GM19468 (cell line): ENCODE measurements around the gene BRD3OS.

ENCODE experiments used
- ATAC-seq: cut with Tn5 transposase; IDR thresholded peaks from one replicate; pipeline ENCODE4 v1.9.1; 2021; ENCODE audit warnings: mild to moderate bottlenecking, moderate library complexity, moderate number of reproducible peaks; ENCODE audit not compliant: unreplicated experiment; ENCODE audit errors: extremely low read depth

Gene BRD3OS

DNA sequence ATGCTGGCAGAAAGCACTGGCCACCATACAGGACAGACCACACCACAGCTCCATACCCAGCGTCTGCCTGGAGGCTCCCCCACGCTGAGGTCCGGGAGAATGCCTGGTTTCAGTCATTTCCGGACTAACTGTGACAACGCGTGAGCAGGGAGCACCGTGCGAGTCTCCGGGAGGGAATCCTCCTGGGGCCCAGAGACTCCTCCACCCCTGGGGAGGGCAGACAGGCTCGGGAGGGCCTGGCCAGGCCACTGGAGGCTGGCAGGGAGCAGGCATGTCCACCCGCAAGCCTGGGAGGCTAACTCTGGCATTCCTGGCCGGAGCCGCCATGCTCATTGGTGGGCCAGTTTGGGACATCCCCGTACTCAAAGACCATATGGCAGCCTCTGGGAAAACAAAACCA, 6.5 kb downstream of the BRD3OS start:
- ATAC-seq, result no peak

DNA sequence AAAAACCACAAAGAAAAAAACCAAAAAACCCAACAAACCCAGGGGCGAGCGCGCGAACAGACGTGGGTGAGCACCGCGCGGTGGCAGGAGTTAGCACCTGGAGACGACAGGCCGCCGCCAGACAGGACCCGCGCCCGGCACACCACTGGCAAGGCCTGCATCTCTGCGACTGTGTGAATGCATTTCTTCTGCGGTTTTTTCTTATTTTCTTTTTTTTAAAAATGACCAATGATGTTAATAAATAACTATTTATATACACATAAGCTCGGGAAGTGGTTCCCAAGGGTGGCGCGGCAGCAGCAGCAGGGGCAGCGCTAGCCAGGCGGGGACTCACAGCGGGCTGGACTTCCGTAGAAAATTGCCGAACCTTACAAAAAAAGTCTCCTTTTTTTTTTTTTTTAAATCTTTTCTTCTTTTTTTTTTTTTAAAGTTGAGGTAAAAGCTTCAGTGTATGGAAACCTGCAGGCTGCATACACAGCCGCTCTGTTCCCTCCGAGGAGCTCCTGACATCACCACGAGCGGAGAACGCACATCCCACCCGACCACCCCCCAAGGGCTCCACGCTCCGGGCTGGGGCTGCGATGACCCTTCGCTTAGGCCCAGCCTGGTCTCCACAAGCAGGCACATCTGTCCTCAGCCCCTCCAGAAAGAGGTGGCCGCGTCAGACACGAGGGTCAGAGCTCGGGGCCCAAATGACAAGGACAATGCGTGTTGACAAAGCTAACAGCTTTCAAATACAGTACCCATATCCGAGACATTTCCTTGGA, 7.4 kb downstream of the BRD3OS start:
- no peak for ATAC-seq

DNA sequence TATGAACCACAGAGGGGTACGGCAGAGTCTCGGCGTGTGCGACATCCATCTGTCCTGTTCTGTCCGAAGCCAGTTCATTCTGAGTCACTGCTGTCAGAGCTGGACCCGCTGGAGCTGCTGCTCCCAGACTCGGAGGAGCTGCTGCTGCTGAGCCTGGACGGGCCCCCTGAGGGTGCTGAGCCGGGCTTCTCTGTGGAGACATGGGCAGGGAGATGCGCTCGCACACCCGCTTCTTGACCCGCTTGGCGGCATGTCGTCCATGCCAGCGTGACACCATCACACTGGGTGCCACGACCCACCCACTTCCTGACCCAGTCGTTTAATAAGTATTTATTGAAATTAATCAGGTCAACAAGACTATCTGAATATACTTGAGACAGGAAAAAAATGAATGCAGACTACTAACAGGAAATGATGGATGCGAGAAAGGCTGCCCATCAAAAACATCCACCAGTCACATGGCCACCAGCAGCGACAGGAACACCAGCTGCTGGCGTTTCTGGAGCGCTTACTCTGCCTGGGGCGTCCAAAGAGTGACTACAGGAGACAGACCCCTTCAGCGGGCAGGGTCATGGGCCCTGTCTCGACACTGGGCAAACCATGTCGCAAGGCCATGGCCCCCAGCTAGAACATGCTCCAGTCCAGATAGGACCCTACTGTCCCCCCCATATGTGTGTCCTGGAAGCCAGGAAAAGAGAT, 8.4 kb downstream of the BRD3OS start:
- no peak for ATAC-seq

DNA sequence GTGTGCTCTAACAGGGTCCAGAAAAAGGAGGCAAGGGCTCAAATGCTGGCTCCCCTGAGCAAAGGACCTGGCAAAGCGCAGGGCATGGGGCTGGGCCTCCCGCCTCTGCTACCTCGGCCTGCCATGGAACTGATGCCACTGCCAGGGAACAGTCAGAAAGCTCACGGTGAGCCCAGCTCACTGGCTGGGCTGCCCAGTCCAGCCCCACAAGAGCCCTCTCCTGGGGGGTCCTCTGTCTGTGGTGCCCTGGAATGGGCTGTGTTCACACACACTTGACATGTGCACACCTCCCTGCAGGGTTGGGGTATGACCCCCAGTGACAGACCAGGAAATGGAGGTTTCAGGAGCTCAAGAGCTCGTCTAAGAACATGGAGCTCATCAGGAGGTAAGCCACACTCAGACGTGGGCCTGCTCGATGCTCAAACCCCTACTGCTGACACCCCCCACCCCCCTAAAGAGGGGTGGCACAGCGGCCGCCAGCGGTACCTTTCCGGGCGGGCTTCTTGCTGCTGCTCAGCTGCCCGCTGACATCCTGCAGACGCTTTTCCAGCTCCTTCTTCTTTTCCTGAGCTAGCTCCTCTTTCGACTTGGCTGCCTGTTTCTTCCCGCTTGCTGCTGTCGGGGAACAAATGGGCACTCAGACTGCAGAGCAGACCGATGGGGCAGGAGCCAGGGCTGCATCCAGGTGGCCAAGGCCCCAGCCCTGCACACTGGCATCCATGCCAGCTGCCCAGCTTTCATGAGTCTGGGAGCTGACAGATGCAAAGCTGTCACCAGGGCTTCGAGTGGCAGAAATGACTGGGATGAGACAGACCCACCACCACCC, 9.1 kb downstream of the BRD3OS start:
- no peak for ATAC-seq

DNA sequence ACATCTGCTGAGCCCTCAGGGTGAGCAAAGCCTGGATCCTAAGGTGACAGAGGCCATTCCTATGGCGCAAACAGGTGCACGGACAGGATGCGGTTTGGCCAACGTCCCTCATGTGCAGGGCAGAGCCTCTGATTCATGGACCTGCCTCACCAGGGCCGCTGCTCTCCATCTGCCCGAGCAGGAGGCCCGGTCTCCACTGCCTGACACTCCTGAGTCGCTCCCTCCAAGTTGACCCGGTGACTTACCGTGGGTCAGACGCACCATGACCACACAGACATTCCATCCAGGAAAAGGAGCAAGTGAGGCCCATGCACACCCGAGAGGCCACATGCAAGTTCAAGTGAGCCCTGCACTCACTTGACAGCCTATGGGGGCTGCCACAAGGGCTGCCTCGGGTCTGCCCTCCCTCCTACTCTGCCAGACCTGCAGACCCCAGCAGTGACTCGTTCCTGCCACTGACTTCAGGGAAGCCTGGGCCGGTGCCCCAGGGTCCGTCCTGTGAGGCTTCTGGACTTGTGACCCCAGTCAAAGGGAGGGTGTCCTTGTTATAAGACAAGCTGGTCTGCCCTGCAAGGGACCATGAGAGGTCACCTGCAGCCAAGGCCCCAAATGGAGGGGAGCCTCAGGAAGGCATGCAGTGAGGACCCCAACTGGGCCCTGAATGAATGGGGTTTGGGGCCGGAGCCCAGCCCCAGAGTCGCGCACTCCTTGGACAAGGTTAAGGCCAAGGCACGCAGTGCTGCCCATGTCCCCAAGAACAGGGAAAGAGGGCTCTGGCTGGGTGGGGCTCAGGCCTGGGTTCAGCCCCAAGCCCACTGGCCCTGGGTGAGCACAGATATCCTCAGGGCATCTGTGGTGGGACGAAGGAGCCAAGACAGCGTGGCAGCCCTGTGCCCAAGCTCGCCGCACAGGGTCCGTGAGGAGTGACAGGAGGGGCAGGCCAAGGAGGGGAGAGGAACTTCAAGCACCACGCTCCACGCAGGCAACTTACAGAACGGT, 10.1 kb downstream of the BRD3OS start:
- no peak for ATAC-seq

DNA sequence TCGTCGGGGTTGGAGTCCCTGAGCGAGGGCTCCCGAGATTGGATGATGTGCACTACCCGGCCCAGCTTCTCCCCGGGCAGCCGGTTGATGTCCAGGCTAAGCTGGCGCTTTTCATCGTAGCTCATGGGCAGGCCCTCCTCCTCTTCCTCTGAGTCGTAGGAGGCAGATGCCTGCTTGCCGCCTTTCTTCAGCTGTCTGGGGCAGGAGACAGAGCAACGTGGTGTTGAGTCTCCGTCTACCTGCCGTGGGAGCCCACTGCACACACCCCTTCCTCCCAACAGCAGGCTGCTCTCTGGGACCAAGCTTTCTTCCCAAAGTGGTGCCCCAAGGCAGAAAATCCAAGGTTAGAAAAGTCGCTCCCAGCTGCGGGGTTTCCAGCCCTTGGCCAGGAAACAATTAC, 10.8 kb downstream of the BRD3OS start:
- no peak for ATAC-seq

DNA sequence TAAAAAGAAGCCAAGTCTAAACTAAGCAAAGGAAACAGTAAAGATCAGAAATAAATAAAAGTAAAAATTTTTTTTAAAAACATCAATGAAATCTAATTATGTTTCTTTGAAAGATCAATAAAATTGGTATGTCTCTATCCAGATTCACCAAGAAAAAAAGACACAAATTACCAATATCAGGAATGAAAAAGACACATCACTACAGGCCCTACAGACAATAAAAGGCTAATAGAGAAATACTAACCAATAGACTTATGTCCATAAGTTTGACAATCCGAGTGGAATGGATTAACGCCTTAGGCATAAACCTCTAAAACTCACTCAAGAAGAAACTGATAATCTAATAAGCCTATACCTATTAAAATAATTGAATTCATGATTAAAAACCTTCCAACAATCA, 12.4 kb downstream of the BRD3OS start:
- no peak for ATAC-seq

DNA sequence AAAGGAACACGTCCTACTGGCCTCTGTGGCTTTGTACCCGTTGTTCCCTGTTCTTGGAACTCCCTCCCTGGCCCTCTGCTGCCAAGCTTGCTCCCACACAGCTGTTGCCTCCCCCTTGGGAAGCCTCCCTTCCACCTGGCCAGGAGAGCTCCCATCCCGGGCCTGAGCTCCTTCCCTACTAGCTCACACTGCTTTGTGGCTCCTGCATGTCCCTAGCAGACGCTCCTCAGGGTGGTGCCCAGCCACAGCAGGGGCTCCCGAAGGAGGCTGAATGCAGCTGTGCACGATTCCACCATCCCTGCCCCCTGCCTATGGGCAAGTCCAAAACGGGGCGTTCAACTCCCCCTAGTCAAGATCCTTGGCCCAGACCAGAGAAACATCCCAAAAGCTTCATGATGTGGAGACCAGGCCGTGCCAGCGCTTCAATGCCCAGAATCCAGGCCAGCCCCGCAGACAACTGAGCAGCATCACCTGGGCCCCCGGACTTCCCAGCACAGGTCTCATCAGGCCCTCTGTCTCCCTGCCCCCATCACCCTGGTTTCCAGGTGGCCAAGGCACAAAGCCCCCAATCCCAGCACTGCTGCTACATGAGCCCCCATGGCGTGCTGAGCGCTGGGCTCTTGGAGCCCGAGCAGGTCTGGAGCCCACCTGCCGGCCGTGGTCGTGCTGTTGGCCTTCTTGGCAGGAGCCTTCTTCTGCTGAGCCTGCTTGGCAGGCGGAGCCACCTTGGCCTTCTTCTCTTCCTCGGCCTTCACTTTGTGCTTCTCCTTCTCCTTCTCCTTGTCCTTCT, 14.3 kb downstream of the BRD3OS start:
- ATAC-seq, result no peak

DNA sequence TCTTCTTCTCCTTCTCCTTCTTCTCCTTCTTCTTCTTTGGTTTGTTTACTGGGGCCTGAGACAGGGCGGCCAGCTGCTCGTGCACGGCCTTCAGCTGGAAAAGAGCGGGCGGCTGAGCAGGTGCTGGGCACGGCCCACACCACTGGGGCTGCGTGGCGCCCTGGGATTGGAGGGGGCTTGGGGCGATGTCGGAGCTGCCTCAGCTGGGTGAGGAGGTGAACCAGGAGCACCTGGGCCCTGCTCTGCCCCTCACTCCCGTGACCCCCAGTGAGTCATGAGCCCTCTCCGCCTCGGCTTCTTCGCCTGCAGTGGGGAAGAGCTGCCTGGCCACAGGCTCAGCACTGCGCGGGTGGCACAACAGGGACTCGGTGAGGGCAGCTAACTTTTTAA, 14.9 kb downstream of the BRD3OS start:
- ATAC-seq, result no peak

DNA sequence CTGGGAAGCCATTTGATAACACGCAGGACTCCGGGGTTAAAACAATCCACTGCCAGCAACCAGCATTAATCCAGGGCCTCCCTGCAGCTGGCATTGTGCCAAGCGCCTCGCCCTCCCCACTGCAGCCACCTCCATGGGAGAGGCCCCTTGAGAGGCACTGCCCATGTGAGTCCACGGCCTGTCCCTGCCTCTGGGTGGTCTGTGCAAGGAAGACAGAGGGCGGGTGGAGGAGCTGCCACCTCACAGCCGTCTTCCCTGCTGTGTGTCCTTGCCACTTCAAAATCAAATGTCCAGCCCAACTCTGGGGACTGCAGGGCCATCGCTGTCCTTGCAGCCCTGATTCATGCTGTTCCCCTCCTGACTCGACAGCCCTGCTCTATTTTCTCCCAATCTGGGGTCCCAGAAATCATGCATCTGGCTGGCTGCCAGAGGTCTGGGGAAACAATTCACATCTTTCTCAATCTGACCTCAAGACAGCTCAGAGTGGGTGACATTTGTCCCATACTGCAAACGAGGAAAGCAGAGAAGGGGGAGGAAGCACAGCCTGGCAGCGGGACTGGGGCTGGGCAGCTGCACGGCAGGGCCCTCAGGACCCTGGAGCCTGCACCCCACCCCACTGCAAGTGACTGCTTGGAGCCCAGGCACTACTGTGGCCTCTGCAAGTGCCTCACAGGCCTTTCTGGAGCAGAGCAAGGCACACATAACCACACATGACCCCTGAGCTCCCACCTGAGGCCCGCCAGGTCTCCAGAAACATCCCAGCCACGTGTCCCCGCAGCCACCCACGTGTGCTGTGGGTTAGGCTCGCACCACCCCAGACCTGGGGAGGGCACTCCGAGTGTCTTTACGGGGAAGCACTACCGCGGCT, 15.7 kb downstream of the BRD3OS start:
- ATAC-seq, result no peak

DNA sequence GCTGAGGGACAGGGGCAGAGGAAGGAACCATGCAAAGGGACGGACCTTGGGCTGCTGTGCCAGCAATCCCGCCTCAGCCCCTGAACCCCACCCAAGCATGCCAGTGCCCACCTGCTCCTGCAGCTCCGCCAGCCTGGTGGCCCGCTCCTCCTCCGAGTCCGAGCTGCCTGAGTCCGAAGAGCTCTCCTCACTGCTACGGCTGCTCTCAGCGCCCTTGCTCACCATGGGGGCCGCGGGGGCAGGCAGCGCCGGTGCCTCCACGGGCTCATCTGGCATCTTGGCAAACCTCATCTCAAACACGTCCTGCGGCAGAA, 16.3 kb downstream of the BRD3OS start:
- no peak for ATAC-seq

DNA sequence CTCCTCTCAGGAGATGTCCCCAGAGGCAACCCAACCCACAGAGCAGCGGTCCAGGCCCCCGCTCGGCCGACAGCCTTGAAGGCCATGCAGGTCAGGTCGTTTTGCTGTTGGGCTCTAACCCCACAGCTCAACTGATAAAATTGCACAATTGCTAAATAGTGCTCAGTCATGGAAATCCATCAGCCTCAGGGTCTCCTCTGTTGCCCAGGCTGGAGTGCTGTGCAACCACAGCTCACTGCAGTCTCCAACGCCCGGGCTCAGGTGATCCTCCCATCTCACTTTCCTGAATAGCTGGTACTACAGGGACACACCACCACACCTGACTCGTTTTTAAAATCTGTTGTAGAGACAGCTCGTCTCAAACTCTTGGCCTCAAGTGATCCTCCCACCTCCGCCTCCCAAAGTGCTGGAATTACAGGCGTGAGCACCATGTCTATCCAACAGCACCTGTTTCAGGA, 18.3 kb downstream of the BRD3OS start:
- ATAC-seq, result no peak

DNA sequence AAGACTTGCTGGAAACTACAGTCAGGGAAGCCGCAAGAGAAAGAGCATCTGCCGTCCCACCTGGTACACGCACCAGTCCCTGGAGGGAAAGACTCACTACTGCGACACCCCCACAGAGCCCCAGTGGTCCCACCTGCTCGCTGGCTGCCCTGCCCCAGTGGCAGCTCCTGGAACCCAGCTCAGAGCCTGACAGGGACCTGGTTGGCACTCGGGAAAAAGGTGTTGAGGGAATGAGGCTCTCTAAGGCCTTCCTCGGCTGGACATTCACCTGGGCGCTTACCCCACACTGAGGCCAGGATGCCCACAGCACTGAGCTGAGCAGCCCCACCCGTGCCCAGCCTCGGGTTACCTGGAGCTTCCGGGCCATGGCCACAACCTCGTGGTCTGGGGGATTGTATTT, 19.7 kb downstream of the BRD3OS start:
- no peak for ATAC-seq

DNA sequence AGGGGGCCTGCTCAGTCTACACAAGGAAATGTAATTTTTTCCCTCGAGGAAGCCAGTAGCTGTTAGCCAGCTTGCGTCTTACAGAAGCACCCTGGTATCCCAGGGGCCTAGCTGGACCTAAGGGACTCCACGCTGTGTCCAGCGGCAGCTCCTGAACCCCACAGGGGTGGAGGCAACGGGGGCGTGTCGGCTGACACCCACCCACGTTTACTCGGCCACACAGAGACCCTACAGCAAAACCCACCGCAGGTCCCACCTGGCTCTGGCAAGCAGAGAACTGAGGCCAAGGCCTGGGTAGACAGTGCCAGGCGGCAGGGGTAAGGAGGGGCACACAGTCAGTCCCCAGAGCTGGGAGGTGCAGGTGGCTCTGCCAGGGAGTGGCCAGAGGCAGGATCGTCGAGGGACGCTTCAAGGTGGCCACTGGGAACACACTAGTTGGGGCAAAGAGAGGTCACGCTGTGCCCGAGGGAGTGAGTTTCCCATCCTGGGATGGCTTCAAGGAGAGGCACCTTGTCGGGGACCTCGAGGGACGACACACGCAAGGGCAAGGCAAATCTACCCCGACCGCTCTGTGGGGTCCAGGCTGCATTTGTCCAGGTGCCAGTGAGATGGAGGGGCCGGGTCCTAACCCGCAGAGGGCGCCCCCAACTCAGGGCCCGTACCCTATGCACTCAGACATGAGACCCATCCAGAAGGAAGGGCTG, 20.7 kb downstream of the BRD3OS start:
- no peak for ATAC-seq

DNA sequence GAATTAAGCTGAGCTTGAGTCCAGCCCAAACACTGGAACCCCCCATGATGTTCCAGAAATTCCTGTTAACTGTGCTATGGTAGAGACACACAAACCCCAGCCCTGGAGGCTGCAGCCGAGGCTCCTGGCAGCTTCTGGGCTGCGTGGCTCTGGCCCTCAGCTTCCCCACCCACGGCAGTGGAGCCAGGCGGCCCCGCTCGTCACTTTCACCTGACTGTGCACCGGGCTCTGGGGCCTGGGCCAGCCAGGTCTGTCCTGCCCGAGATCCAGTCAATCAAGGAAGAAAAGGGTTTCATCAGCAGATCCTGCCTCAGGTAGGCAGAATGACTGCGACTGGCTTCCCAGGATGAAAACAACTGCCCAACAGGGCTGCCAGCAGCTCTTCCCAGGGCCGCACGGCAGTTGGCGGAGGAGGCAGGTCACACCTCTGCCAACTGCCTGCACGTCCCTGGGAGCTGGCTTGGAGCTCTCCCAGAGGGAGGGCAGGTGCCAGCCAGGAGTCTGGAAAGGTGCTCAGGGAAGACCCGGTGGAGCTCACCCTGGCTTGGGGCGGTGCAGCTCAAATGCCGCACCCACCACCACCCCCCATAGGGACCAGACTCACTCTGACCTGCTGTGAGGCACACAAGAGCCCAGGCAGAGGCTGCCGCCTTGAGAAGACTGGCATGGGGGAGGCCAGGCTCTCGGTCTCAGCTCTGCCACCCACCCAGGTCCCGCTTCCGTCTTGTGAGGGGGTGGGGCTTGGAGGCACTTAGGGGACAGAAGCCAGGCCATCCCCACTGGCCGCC, 21.8 kb downstream of the BRD3OS start:
- ATAC-seq, result no peak

DNA sequence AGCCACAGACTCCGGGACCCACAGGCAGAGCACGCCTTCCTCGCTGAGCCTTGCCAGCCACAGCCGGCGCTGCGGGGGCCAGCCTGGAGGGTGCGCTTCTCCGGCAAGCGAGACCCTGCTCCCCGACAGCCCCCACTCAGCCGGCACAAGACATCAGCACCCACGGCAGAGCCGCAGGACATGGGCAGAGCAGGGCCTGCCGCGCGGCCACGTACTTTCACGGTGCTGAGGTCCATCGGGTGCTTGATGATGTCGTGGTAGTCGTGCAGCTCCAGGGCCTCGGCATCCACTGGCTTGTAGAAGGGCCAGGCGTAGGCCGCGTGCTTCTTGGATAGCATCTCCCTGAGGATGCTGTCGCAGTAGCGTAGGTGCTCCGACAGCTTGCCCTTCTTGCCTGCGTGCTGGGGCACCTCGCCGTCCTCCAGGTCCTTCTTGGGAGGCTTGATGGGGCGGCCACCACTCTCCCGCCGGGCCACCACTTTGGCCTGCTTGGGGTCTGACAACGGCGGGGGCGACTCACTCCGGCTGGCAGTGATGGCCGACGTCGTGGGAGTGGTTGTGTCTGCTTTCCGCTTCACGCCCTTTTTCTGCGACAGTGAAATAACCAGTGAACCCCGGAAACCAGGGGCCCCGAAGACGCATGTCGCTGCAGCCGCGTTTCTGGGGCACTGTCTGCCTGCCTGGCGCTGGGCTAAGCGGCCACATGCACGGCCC, 22.7 kb downstream of the BRD3OS start:
- ATAC-seq, result no peak
